Subcutaneous abdominal adipose tissue (tissue), 5 donors: ENCODE data around the gene RNF20.
"Not testable (repeated sequence)": the region's sequence is repeated elsewhere in the genome, so short reads cannot be mapped to it uniquely, and the experiment has no call there.

Experiments used
- H3K27ac ChIP-seq: one replicate; pipeline ENCODE4 v1.7.0; 2013; ENCODE audit warnings: low read depth, mild to moderate bottlenecking, inconsistent platforms, low read length, moderate library complexity
- H3K27me3 ChIP-seq, 5 donors: one replicate each; pipeline ENCODE4 v1.7.0; 2013; ENCODE audit warnings: low read length in 5 of 5, inconsistent platforms in 1 of 5; ENCODE audit not compliant: control insufficient read depth in 5 of 5, insufficient read depth in 4 of 5
- H3K36me3 ChIP-seq, 5 donors: one replicate each; pipeline ENCODE4 v1.7.0; 2013; ENCODE audit warnings: low read length in 5 of 5; ENCODE audit not compliant: control insufficient read depth in 5 of 5, insufficient read depth in 5 of 5
- H3K4me1 ChIP-seq, 5 donors: one replicate each; pipeline ENCODE4 v1.7.0; 2013; ENCODE audit warnings: low read length in 5 of 5, mild to moderate bottlenecking in 3 of 5, moderate library complexity in 1 of 5; ENCODE audit not compliant: control insufficient read depth in 5 of 5, insufficient read depth in 5 of 5
- H3K4me3 ChIP-seq, 5 donors: one replicate each; pipeline ENCODE4 v1.7.0; 2013; ENCODE audit warnings: low read length in 5 of 5, low read depth in 1 of 5
- H3K9ac ChIP-seq, 5 donors: one replicate each; pipeline ENCODE4 v1.7.0; 2013; ENCODE audit warnings: low read length in 5 of 5, mild to moderate bottlenecking in 4 of 5, moderate library complexity in 3 of 5
- H3K9me3 ChIP-seq, 5 donors: one replicate each; pipeline ENCODE4 v1.7.0; 2013; ENCODE audit warnings: low read length in 5 of 5; ENCODE audit not compliant: control insufficient read depth in 5 of 5
- donor health status: healthy.
- donor health status: healthy.
- donor health status: healthy.
- donor health status: healthy.
- donor health status: healthy.

RNF20 gene

DNA sequence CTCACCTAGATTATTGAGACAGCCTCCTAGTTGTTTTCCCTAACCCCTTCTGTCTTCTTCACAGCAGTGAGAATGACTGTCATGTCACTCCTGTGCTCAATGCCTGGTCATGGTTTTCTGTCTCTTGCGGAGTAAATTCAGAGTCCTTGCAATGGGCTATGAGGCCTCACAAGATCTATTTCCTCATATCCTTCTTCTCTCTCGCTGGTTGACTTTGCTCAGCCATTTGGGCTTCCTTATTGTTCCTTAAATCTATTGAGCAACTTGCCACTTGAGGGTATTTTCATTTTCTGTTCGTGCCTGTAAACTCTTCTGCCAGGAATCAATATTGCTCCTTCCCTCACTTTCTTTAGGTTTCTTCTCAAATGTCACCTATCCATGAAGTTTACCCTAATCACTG, 52.1 kb downstream of the RNF20 start:
- Histone ChIP-seq H3K36me3 (no peaks in the 10 kb centered on the region), H3K27me3 (no peaks in the 10 kb centered on the region), H3K4me1 (no peaks in the 10 kb centered on the region), H3K4me3 (no peak overlapping the region), H3K27ac (no peak overlapping the region), H3K9me3 (no peaks in the 10 kb centered on the region), H3K9ac (no peak overlapping the region)

DNA sequence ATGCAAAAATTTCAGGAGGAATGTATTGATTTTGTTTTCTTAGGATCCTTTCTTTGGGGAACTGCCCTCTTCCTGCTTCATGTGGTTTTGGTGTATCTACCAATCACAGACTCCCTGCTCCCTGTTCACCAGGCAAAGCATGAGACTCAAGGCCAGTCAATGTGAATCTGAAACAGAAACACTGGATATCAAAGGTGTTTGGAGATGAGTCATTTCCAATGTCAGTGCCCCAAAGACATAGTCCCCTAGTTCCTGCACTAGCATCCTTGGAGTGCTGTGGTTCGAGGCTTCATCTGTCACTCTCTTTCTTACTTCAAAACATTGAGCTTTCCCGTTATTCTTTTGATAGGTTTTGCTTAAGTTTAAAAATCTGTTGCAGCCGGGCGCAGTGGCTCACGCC, 53.0 kb downstream of the RNF20 start:
- no peaks in the 10 kb centered on the region for H3K36me3 ChIP-seq

DNA sequence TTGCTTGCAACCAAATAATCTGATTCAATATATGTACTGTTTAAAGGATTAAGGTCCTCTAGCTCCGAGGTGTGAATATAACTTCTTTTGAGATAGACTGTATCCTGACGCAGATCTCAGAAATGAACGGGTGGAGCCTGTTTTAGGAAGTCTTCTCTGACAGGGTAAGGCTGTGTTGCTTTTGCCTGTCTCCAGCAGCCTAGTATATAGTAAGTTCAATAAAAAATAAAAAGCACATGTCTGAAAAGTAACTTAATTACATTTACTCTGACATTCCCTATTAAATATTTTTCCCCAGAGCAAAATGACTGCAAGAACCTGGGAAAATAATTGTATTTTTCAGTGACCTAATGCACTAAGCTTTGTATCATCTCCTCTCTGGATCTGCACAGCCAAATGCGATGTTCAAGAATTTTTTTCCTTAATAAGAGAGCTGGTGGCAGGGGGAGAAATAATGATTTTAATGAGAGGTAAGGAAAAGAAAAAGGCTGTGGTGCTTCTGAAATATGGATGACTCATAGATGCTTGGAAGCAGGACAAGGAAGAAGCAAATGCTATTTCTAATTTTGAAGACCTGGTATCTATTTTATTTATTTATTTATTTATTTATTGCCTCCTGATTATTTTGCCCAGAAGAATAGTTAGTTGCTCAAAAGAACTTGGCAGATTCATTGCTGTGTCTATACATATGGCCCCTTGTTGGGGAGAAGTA, 53.8 kb downstream of the RNF20 start:
- Histone ChIP-seq H3K9me3 (no peaks in the 10 kb centered on the region), H3K4me1 (no peaks in the 10 kb centered on the region), H3K27ac (no peak overlapping the region), H3K36me3 (no peaks in the 10 kb centered on the region), H3K9ac (no peak overlapping the region), H3K4me3 (no peak overlapping the region), H3K27me3 (no peaks in the 10 kb centered on the region)

More for the DNA sequence above, 53.0 kb downstream of the RNF20 start:
- Histone ChIP-seq H3K4me3 (no peak overlapping the region), H3K27ac (no peak overlapping the region), H3K4me1 (no peaks in the 10 kb centered on the region), H3K9me3 (no peaks in the 10 kb centered on the region), H3K9ac (no peak overlapping the region), H3K27me3 (no peaks in the 10 kb centered on the region)

DNA sequence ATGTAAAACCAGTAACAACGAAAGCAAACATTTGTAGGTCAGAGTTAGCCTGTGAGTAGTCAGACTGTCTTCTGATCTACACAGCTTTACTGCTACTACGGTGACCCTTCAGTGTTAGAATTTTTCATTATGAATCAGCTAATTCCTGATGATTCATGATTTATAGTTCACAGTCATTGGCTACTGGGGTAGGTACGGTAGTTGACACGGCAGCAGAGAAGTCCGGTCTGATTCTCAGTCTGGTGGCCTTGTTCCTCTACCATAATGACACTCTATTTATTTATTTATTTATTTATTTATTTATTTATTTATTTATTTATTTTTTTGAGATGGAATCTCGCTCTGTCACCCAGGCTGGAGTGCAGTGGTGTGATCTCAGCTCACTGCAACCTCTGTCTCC, 56.4 kb downstream of the RNF20 start:
- H3K27me3 ChIP-seq, H3K4me3 ChIP-seq, H3K4me1 ChIP-seq, H3K27ac ChIP-seq, H3K9ac ChIP-seq, H3K9me3 ChIP-seq, H3K36me3 ChIP-seq: not testable (repeated sequence)

- H3K9me3 ChIP-seq: no peaks in the 10 kb centered on the region
- no peaks in the 10 kb centered on the region for H3K4me1 ChIP-seq
- no peak overlapping the region for H3K9ac ChIP-seq
- no peaks in the 10 kb centered on the region for H3K27me3 ChIP-seq
- H3K27ac ChIP-seq: no peak overlapping the region
- H3K36me3 ChIP-seq: no peaks in the 10 kb centered on the region
- H3K4me3 ChIP-seq: no peak overlapping the region
These were observed 57.2 kb downstream of the RNF20 start for GRCh38 chr9:101590901-101591300.

DNA sequence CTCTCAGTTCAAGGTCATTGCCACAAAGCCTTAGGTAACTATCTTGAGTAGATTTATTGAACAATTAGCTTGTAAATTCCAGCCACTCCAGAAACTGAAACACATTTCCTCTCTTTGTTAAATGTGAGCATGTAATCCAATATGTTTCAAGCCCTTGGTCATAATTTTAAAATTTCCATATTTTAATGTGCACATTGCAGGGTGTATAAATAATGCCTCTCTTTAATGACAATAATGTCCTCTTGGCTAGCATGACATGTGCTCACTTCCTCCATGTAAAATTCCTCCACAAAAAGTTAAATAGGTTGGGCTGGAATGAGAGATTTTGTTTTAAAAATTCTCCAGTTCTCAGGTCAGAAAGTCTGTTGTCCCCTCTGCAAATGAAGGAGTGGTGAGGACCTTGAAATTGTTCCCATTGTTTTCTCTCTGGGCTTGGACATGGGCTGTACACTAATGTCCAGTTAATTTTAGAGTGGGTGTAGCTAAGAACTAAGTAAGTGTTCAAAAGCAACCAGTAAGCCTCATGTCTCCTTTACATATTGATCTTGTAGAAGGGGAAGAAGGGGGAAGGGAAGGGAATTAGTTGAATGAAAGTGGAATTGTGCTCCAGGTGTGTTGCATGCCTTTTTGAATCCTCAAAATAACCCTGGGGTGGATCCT, 58.3 kb downstream of the RNF20 start:
- H3K4me3 ChIP-seq: no peak overlapping the region
- no peaks in the 10 kb centered on the region for H3K36me3 ChIP-seq
- H3K27ac ChIP-seq: no peak overlapping the region
- H3K27me3 ChIP-seq: no peaks in the 10 kb centered on the region
- no peak overlapping the region for H3K9ac ChIP-seq
- no peaks in the 10 kb centered on the region for H3K4me1 ChIP-seq
- H3K9me3 ChIP-seq: no peaks in the 10 kb centered on the region

DNA sequence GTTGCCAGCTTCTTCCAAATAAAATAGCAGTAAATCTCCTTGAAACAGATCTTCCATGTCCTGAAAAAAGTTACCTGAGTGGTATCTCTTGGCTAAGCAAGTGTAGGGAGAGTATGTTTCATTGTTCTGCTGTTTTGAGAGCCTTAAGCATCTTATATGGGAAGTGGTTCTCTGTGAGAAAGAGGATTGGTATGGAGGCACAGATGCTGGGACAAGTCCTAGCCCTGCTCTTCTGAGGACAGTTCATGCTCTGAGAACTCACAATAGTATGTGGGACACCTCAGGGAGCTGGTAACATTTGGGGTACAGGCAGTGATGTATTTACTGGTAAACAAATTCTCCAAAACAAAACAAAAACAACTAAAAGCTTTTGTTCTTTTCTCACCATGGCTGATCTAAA, 59.1 kb downstream of the RNF20 start:
- no peaks in the 10 kb centered on the region for H3K27me3 ChIP-seq
- no peaks in the 10 kb centered on the region for H3K9me3 ChIP-seq
- H3K36me3 ChIP-seq: no peaks in the 10 kb centered on the region
- no peak overlapping the region for H3K27ac ChIP-seq
- H3K4me1 ChIP-seq: no peaks in the 10 kb centered on the region
- H3K4me3 ChIP-seq: no peak overlapping the region
- no peak overlapping the region for H3K9ac ChIP-seq

DNA sequence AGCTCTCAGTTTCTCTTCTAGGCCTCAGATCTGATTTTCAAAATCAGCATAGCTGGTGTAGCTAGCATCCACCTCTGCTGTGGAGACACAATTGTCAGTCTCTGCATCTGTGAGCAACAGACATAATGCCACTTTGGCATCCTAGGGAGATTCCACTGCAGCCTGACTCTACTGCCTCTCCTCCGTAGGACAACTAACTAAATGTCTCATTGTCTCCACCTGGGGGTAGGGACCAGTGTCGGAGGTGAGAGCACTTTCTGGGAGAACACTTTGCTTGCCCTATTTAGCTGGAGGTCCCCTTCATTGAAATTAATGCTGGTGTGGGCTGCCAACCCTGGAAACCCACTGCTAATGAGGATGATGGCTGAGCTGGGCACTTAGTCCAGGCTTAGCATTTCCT, 59.7 kb downstream of the RNF20 start:
- no peak overlapping the region for H3K27ac ChIP-seq
- H3K27me3 ChIP-seq: no peaks in the 10 kb centered on the region
- no peaks in the 10 kb centered on the region for H3K4me1 ChIP-seq
- no peaks in the 10 kb centered on the region for H3K36me3 ChIP-seq
- H3K4me3 ChIP-seq: no peak overlapping the region
- H3K9ac ChIP-seq: no peak overlapping the region
- no peaks in the 10 kb centered on the region for H3K9me3 ChIP-seq

DNA sequence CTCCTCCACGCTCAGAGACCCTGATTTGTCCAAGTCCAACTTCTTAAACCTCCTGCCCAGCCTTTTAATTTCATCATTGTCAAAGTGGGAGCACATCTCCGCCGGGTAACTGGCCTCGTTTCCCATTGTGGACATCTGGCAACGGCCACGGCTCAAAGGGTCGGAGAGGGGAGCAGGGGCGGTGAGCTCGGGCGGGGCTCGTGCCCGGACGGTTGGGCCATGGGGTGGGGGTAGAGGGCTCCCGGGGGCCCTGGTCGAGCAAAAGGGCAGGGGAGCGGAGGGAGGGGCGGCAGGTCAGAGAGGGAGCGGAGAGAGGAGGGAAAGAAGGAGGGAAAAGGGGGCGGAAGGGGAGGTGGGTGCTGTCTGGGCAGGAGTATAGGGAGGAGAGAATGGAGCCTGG, 61.1 kb downstream of the RNF20 start, which contains the start of gene PPP3R2:
Gene PPP3R2 (minus strand): TSS at position 174 of the 400 bp plus-strand sequence. CDS start 48 bp downstream, at position 126.
- no peaks in the 10 kb centered on the region for H3K9me3 ChIP-seq
- no peak within 1 kb of the TSS for H3K9ac ChIP-seq
- no peak within 1 kb of the TSS for H3K4me3 ChIP-seq
- H3K36me3 ChIP-seq: no peaks in the 10 kb centered on the region
- no peaks in the 10 kb centered on the region for H3K27me3 ChIP-seq
- H3K27ac ChIP-seq: no peak within 1 kb of the TSS
- no peaks in the 10 kb centered on the region for H3K4me1 ChIP-seq

- no peaks in the 10 kb centered on the region for H3K9me3 ChIP-seq
- no peak overlapping the region for H3K9ac ChIP-seq
- H3K36me3 ChIP-seq: no peaks in the 10 kb centered on the region
- H3K4me3 ChIP-seq: no peak overlapping the region
- H3K27me3 ChIP-seq: peaks cover 0 to 4% (median 2%) of the 10 kb centered on the region in 5 donors
- no peak overlapping the region for H3K27ac ChIP-seq
- peaks cover 0 to 3% (median 0%) of the 10 kb centered on the region in 5 donors for H3K4me1 ChIP-seq
These were observed 68.5 kb downstream of the RNF20 start for GRCh38 chr9:101601904-101602765.
